Gastrocnemius medialis (tissue), 4 donors: ENCODE results near the gene MYRIP. TPM values are rescaled to one million over a fixed set of nuclear protein-coding genes. Genes with fewer than 3 reads are reported as not detected.

Experiments
- ATAC-seq, 2 donors: fragments of 150-250 bp; one replicate each; pipeline ENCODE4 v1.9.1; 2016
- DNase-seq, 2 donors: peaks; one replicate each; pipeline ENCODE4 v3.0.0-alpha.2; 2019
- H3K27ac ChIP-seq, 4 donors: fragments of 200-600 bp; sonication (generic); 1 replicate in 1 of 4; 2 replicates in 3 of 4; pipeline ENCODE4 v1.5.1; 2016 to 2018; ENCODE audit warnings: mild to moderate bottlenecking in 2 of 4, moderate library complexity in 1 of 4
- H3K27me3 ChIP-seq, 3 donors: fragments of 200-600 bp; sonication (generic) in 2 of 3; 1 replicate in 1 of 3; 2 replicates in 2 of 3; pipeline versions ENCODE4 v1.5.1 to v1.6.0; 2016 to 2019; ENCODE audit warnings: mild to moderate bottlenecking in 1 of 3, moderate library complexity in 1 of 3
- H3K36me3 ChIP-seq, 2 donors: fragments of 200-600 bp; sonication (generic) in 1 of 2; one replicate each; pipeline ENCODE4 v1.5.1; 2017 to 2018
- H3K4me1 ChIP-seq, 2 donors: fragments of 200-600 bp; sonication (generic) in 1 of 2; one replicate each; pipeline ENCODE4 v1.5.1; 2016 to 2017; ENCODE audit warnings: mild to moderate bottlenecking in 2 of 2
- H3K4me3 ChIP-seq, 4 donors: fragments of 200-600 bp; sonication (generic) in 3 of 4; 1 replicate in 1 of 4; 2 replicates in 3 of 4; pipeline ENCODE4 v1.5.1; 2016 to 2019; ENCODE audit warnings: mild to moderate bottlenecking in 2 of 4
- H3K9me3 ChIP-seq, 3 donors: fragments of 200-600 bp; sonication (generic) in 2 of 3; 1 replicate in 1 of 3; 2 replicates in 2 of 3; pipeline ENCODE4 v1.5.1; 2016 to 2019
- POLR2A ChIP-seq, 2 donors: fragments of 450-650 bp; IDR thresholded peaks; one replicate each; pipeline ENCODE4 v1.6.1; 2017; ENCODE audit warnings: antibody characterized with exemption in 2 of 2, mild to moderate bottlenecking in 2 of 2, moderate library complexity in 2 of 2
- in situ Hi-C, 4 donors: fragments of 200-750 bp; cut with MboI; loops; one replicate each; pipeline versions ENCODE4 v1.15.0 to v1.8.0; 2017; ENCODE audit warnings: low sequenced_read_pairs in 4 of 4
- intact Hi-C: fragments of 100-400 bp; cut with DNase I; formaldehyde crosslinking; loops from one replicate; pipeline ENCODE4 v1.15.1; 2023; ENCODE audit warnings: low total_unique reads
- total RNA-seq, 4 donors: library from RNA; depleted of rRNA; stranded (reverse); fragments of >200 nt; gene quantifications; one replicate each; pipeline versions ENCODE4 v1.1.0 to v1.2.3, GENCODE V29; 2016
- TF ChIP-seq, protein P1 (sequence below), 5 experiments: fragments of 450-650 bp in 3 of 5; fragments of 200-600 bp in 2 of 5; sonication (generic) in 2 of 5; IDR thresholded peaks in 4 of 5; conservative IDR thresholded peaks in 1 of 5; 1 replicate in 4 of 5; 2 replicates in 1 of 5; pipeline ENCODE4 v1.5.1; 2016 to 2019; ENCODE audit warnings: antibody characterized with exemption in 5 of 5, mild to moderate bottlenecking in 3 of 5, moderate library complexity in 3 of 5

MYRIP gene
- total RNA-seq, 4 donors from 2014 or later = 0.66 to 1.9 (median 1.5) TPM

GRCh38 chr3:40190056-40190455 lies 380.6 kb downstream of the MYRIP start:
- intact Hi-C loops (no loop called here), in situ Hi-C loops (loop anchor here (5.0 to 25.0 kb wide), 2 partner anchors 127 to 478 kb away; no protein-coding TSS in a partner anchor)

GRCh38 chr3:40191251-40191650 lies 381.8 kb downstream of the MYRIP start:
- Histone ChIP-seq H3K9me3 (no peaks in the 10 kb centered on the region), H3K4me1 (peaks cover 10 to 11% of the 10 kb centered on the region in 2 donors), H3K27ac (no peak overlapping the region), H3K36me3 (no peaks in the 10 kb centered on the region), H3K27me3 (no peaks in the 10 kb centered on the region), H3K4me3 (no peak overlapping the region)
- no peak for TF ChIP-seq POLR2A (IDR thresholded peaks at IDR 0.05)
- TF ChIP-seq, protein P1, sequence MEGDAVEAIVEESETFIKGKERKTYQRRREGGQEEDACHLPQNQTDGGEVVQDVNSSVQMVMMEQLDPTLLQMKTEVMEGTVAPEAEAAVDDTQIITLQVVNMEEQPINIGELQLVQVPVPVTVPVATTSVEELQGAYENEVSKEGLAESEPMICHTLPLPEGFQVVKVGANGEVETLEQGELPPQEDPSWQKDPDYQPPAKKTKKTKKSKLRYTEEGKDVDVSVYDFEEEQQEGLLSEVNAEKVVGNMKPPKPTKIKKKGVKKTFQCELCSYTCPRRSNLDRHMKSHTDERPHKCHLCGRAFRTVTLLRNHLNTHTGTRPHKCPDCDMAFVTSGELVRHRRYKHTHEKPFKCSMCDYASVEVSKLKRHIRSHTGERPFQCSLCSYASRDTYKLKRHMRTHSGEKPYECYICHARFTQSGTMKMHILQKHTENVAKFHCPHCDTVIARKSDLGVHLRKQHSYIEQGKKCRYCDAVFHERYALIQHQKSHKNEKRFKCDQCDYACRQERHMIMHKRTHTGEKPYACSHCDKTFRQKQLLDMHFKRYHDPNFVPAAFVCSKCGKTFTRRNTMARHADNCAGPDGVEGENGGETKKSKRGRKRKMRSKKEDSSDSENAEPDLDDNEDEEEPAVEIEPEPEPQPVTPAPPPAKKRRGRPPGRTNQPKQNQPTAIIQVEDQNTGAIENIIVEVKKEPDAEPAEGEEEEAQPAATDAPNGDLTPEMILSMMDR (IDR thresholded peaks at IDR 0.05 in 4 of 5, conservative IDR thresholded peaks at IDR 0.05 in 1 of 5) = no peak
- in situ Hi-C loops (loop anchor here (5.0 to 25.0 kb wide), 2 partner anchors 126 to 479 kb away; no protein-coding TSS in a partner anchor), intact Hi-C loops (loop anchor here (1.0 kb wide), 1 partner anchor 126 kb away; no protein-coding TSS in a partner anchor)
- no peak for DNase-seq
- ATAC-seq = no peak

More at GRCh38 chr3:40190056-40190455, 380.6 kb downstream of the MYRIP start:
- peaks cover 11 to 22% of the 10 kb centered on the region in 2 donors for H3K4me1 ChIP-seq
- ATAC-seq (no peak), DNase-seq (no peak)
- TF ChIP-seq, protein P1 (IDR thresholded peaks at IDR 0.05 in 4 of 5, conservative IDR thresholded peaks at IDR 0.05 in 1 of 5) = no peak
- TF ChIP-seq POLR2A (IDR thresholded peaks at IDR 0.05) = no peak
- no peaks in the 10 kb centered on the region for H3K27me3 ChIP-seq
- H3K4me3 ChIP-seq = no peak overlapping the region
- no peaks in the 10 kb centered on the region for H3K36me3 ChIP-seq
- no peaks in the 10 kb centered on the region for H3K9me3 ChIP-seq
- H3K27ac ChIP-seq = no peak overlapping the region

GRCh38 chr3:40191850-40192448 lies 382.5 kb downstream of the MYRIP start:
- H3K4me3 ChIP-seq = no peak overlapping the region
- peaks cover 3 to 4% of the 10 kb centered on the region in 2 donors for H3K4me1 ChIP-seq
- H3K27ac ChIP-seq = no peak overlapping the region
- no peak for TF ChIP-seq POLR2A (IDR thresholded peaks at IDR 0.05)
- TF ChIP-seq, protein P1 (IDR thresholded peaks at IDR 0.05 in 4 of 5, conservative IDR thresholded peaks at IDR 0.05 in 1 of 5) = peak; percentile 71 to 91 (median 76)
- H3K36me3 ChIP-seq = no peaks in the 10 kb centered on the region
- no peaks in the 10 kb centered on the region for H3K9me3 ChIP-seq
- DNase-seq = no peak
- in situ Hi-C loops (loop anchor here (5.0 to 25.0 kb wide), 2 partner anchors 125 to 480 kb away; no protein-coding TSS in a partner anchor), intact Hi-C loops (loop anchor here (1.0 kb wide), 1 partner anchor 125 kb away; no protein-coding TSS in a partner anchor)
- no peaks in the 10 kb centered on the region for H3K27me3 ChIP-seq
- ATAC-seq = peak; percentile 34 to 70

DNA sequence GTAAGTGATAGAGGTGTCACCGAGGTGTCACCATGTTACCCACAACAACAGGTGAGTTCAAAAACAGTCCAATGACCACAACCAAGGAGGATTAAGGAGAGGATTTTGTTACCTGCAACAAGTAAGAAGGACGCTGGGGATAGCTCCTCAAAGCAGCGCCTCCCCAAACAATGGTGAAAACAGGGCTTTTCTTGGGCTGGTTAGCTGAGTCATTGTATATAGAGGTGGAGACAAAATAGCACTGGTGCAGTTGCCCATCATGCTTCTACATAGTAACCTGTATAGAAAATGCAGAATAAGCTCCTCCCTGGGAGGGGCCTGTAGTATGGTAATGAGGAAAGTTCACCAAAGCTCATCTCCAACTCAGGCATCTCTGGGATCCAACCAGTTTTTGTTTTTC lies 383.2 kb downstream of the MYRIP start:
- no peak for ATAC-seq
- H3K27ac ChIP-seq = no peak overlapping the region
- no peaks in the 10 kb centered on the region for H3K27me3 ChIP-seq
- no peak overlapping the region for H3K4me3 ChIP-seq
- TF ChIP-seq, protein P1 (IDR thresholded peaks at IDR 0.05 in 4 of 5, conservative IDR thresholded peaks at IDR 0.05 in 1 of 5) = no peak
- no peak for DNase-seq
- H3K9me3 ChIP-seq = no peaks in the 10 kb centered on the region
- in situ Hi-C loops = loop anchor here (5.0 to 25.0 kb wide), 2 partner anchors 125 to 480 kb away; no protein-coding TSS in a partner anchor
- H3K36me3 ChIP-seq = no peaks in the 10 kb centered on the region
- peaks cover 0 to 2% of the 10 kb centered on the region in 2 donors for H3K4me1 ChIP-seq
- intact Hi-C loops = no loop called here
